Measurements from ENCODE around the gene ATP6V1G2.
"Not testable (repeated sequence)": the region's sequence is repeated elsewhere in the genome, so short reads cannot be mapped to it uniquely, and the experiment has no call there.

Gene ATP6V1G2

GRCh38 chr6:31498748-31499147 is 47.7 kb downstream of the ATP6V1G2 start:
- TF ChIP-seq CTCF (IDR thresholded peaks at IDR 0.05; ENCODE audit: low read depth, low read length): no peak
- no peaks in the 10 kb centered on the region for H3K9me3 ChIP-seq (ENCODE audit: severe bottlenecking)
- H3K27me3 ChIP-seq (ENCODE audit: insufficient read depth, low read depth, severe bottlenecking): peaks cover 2% of the 10 kb centered on the region
- no peak for DNase-seq
- no peaks in the 10 kb centered on the region for H3K36me3 ChIP-seq
- H3K27ac ChIP-seq: no peak overlapping the region
- peak overlapping the region; percentile 53 for H3K4me3 ChIP-seq (ENCODE audit: low read depth, low read length)

- H3K27me3 ChIP-seq (ENCODE audit: insufficient read depth, low read depth, severe bottlenecking): peaks cover 2% of the 10 kb centered on the region
- H3K27ac ChIP-seq: no peak within 1 kb of the TSS
- peak; percentile 83 for DNase-seq
- no peak for TF ChIP-seq CTCF (IDR thresholded peaks at IDR 0.05; ENCODE audit: low read depth, low read length)
- no peaks in the 10 kb centered on the region for H3K36me3 ChIP-seq
- no peaks in the 10 kb centered on the region for H3K9me3 ChIP-seq (ENCODE audit: severe bottlenecking)
- peak within 1 kb of the TSS; percentile 53 for H3K4me3 ChIP-seq (ENCODE audit: low read depth, low read length)
These were observed 48.6 kb downstream of the ATP6V1G2 start, which contains the start of gene MICB for GRCh38 chr6:31497531-31498476. TSS of gene MICB (plus strand) at chr6:31498145. CDS start at chr6:31498194, 49 bp downstream.

- not testable (repeated sequence) for H3K27ac ChIP-seq; H3K4me3 ChIP-seq (ENCODE audit: low read depth, low read length); H3K9me3 ChIP-seq (ENCODE audit: severe bottlenecking); DNase-seq; H3K36me3 ChIP-seq; H3K27me3 ChIP-seq (ENCODE audit: insufficient read depth, low read depth, severe bottlenecking)
These were observed 49.6 kb downstream of the ATP6V1G2 start for GRCh38 chr6:31496826-31497225.

GRCh38 chr6:31495580-31495979 is 50.8 kb downstream of the ATP6V1G2 start:
- TF ChIP-seq CTCF (IDR thresholded peaks at IDR 0.05; ENCODE audit: low read depth, low read length): no peak
- Histone ChIP-seq H3K36me3 (no peaks in the 10 kb centered on the region), H3K27me3 (ENCODE audit: insufficient read depth, low read depth, severe bottlenecking) (peaks cover 2% of the 10 kb centered on the region), H3K27ac (no peak overlapping the region), H3K4me3 (ENCODE audit: low read depth, low read length) (no peak overlapping the region), H3K9me3 (ENCODE audit: severe bottlenecking) (no peaks in the 10 kb centered on the region)
- DNase-seq: no peak
